ENCODE results near the gene ZNF800.

Gene ZNF800

DNA sequence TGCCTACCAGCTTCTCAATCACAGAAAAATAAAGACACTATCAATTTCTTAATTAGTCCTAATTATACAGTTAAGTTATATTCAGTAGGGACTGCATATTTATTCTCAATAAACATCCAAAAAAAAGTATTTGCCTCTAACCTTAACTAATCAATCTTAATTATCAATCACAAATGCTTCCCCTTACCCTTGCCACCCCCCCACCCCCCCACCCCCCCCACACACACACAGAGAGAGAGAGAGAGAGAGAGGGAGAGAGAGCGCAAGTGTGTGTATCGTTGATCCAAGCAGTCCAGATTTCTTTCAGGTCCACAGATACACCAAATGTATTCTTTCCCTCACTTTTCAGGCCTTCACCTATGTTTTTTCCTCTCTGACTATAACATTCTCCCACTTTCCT is 12.9 kb downstream of the ZNF800 start:
- no peak for ATAC-seq
- no peak for TF ChIP-seq BACH2 (CRISPR knock-in tag; IDR thresholded peaks at IDR 0.05; ENCODE audit: borderline replicate concordance)
- TF ChIP-seq ZNF8 (CRISPR knock-in tag; IDR thresholded peaks at IDR 0.05) = no peak
- TF ChIP-seq ZNF565 (CRISPR knock-in tag; conservative IDR thresholded peaks at IDR 0.05; ENCODE audit: low read depth) = no peak
- no peak for TF ChIP-seq ARNTL (CRISPR knock-in tag; IDR thresholded peaks at IDR 0.05; ENCODE audit: borderline replicate concordance, low read depth)
- TF ChIP-seq GLIS3 (CRISPR knock-in tag; IDR thresholded peaks at IDR 0.05) = no peak
- no peak for TF ChIP-seq CREB5 (CRISPR knock-in tag; IDR thresholded peaks at IDR 0.05; ENCODE audit: low read depth)
- TF ChIP-seq, protein P1, sequence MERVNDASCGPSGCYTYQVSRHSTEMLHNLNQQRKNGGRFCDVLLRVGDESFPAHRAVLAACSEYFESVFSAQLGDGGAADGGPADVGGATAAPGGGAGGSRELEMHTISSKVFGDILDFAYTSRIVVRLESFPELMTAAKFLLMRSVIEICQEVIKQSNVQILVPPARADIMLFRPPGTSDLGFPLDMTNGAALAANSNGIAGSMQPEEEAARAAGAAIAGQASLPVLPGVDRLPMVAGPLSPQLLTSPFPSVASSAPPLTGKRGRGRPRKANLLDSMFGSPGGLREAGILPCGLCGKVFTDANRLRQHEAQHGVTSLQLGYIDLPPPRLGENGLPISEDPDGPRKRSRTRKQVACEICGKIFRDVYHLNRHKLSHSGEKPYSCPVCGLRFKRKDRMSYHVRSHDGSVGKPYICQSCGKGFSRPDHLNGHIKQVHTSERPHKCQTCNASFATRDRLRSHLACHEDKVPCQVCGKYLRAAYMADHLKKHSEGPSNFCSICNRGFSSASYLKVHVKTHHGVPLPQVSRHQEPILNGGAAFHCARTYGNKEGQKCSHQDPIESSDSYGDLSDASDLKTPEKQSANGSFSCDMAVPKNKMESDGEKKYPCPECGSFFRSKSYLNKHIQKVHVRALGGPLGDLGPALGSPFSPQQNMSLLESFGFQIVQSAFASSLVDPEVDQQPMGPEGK (CRISPR knock-in tag; IDR thresholded peaks at IDR 0.05; ENCODE audit: borderline replicate concordance) = no peak
- no peak for TF ChIP-seq ZNF70 (CRISPR knock-in tag; IDR thresholded peaks at IDR 0.05)
- TF ChIP-seq ZFP30 (CRISPR knock-in tag; IDR thresholded peaks at IDR 0.05) = no peak
- TF ChIP-seq ISL1 (CRISPR knock-in tag; IDR thresholded peaks at IDR 0.05) = no peak
- TF ChIP-seq, protein P2, sequence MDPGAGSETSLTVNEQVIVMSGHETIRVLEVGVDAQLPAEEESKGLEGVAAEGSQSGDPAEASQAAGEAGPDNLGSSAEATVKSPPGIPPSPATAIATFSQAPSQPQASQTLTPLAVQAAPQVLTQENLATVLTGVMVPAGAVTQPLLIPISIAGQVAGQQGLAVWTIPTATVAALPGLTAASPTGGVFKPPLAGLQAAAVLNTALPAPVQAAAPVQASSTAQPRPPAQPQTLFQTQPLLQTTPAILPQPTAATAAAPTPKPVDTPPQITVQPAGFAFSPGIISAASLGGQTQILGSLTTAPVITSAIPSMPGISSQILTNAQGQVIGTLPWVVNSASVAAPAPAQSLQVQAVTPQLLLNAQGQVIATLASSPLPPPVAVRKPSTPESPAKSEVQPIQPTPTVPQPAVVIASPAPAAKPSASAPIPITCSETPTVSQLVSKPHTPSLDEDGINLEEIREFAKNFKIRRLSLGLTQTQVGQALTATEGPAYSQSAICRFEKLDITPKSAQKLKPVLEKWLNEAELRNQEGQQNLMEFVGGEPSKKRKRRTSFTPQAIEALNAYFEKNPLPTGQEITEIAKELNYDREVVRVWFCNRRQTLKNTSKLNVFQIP (CRISPR knock-in tag; IDR thresholded peaks at IDR 0.05; ENCODE audit: borderline replicate concordance, low read depth) = no peak
- no peak for TF ChIP-seq ZC3H10 (CRISPR knock-in tag; IDR thresholded peaks at IDR 0.05)
- TF ChIP-seq SNAI2 (CRISPR knock-in tag; IDR thresholded peaks at IDR 0.05) = no peak
- TF ChIP-seq, protein P3, sequence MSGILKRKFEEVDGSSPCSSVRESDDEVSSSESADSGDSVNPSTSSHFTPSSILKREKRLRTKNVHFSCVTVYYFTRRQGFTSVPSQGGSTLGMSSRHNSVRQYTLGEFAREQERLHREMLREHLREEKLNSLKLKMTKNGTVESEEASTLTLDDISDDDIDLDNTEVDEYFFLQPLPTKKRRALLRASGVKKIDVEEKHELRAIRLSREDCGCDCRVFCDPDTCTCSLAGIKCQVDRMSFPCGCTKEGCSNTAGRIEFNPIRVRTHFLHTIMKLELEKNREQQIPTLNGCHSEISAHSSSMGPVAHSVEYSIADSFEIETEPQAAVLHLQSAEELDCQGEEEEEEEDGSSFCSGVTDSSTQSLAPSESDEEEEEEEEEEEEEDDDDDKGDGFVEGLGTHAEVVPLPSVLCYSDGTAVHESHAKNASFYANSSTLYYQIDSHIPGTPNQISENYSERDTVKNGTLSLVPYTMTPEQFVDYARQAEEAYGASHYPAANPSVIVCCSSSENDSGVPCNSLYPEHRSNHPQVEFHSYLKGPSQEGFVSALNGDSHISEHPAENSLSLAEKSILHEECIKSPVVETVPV (CRISPR knock-in tag; IDR thresholded peaks at IDR 0.05) = no peak
- TF ChIP-seq ESRRG (CRISPR knock-in tag; IDR thresholded peaks at IDR 0.05) = no peak

GRCh38 chr7:127378537-127378936 is 14.0 kb downstream of the ZNF800 start:
- ATAC-seq = no peak
- no peak for TF ChIP-seq OSR1 (CRISPR knock-in tag; IDR thresholded peaks at IDR 0.05)
- TF ChIP-seq ARNTL (CRISPR knock-in tag; IDR thresholded peaks at IDR 0.05; ENCODE audit: borderline replicate concordance, low read depth) = no peak
- no peak for TF ChIP-seq SNAI2 (CRISPR knock-in tag; IDR thresholded peaks at IDR 0.05)
- TF ChIP-seq BACH2 (CRISPR knock-in tag; IDR thresholded peaks at IDR 0.05; ENCODE audit: borderline replicate concordance) = no peak
- no peak for TF ChIP-seq ZC3H10 (CRISPR knock-in tag; IDR thresholded peaks at IDR 0.05)

GRCh38 chr7:127377425-127377824 is 15.1 kb downstream of the ZNF800 start:
- TF ChIP-seq ZNF565 (CRISPR knock-in tag; conservative IDR thresholded peaks at IDR 0.05; ENCODE audit: low read depth) (no peak), SNAI2 (CRISPR knock-in tag; IDR thresholded peaks at IDR 0.05) (no peak), PPARA (CRISPR knock-in tag; IDR thresholded peaks at IDR 0.05; ENCODE audit: borderline replicate concordance) (no peak), BACH2 (CRISPR knock-in tag; IDR thresholded peaks at IDR 0.05; ENCODE audit: borderline replicate concordance) (no peak)

DNA sequence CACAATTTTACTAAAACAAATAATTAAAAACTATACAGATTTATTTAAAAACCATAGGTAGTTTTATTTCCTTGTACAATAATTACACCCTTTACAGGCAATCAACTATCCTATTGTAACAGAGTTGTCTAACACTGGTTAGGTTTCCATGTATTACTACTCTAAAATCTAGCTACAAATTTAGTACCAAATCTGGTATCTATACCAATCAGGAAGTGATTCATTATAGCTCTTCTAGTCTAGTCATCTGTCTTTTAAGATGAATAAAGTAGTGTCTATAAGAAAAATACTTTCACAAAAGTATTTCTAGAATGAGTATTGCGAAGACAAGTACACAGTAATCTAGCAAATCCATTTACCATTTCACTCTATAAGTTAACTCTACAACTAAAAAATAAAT is 16.9 kb downstream of the ZNF800 start:
- no peak for TF ChIP-seq ISL1 (CRISPR knock-in tag; IDR thresholded peaks at IDR 0.05)
- TF ChIP-seq GLIS3 (CRISPR knock-in tag; IDR thresholded peaks at IDR 0.05) = no peak
- TF ChIP-seq, protein P2 (CRISPR knock-in tag; IDR thresholded peaks at IDR 0.05; ENCODE audit: borderline replicate concordance, low read depth) = no peak
- TF ChIP-seq OSR1 (CRISPR knock-in tag; IDR thresholded peaks at IDR 0.05) = no peak
- no peak for TF ChIP-seq TCF4 (CRISPR knock-in tag; IDR thresholded peaks at IDR 0.05; ENCODE audit: borderline replicate concordance)
- no peak for TF ChIP-seq CSDC2 (CRISPR knock-in tag; IDR thresholded peaks at IDR 0.05)
- no peak for TF ChIP-seq ARNTL (CRISPR knock-in tag; IDR thresholded peaks at IDR 0.05; ENCODE audit: borderline replicate concordance, low read depth)
- TF ChIP-seq ZC3H10 (CRISPR knock-in tag; IDR thresholded peaks at IDR 0.05) = no peak
- TF ChIP-seq SNAI2 (CRISPR knock-in tag; IDR thresholded peaks at IDR 0.05) = no peak
- TF ChIP-seq ZNF70 (CRISPR knock-in tag; IDR thresholded peaks at IDR 0.05) = no peak
- TF ChIP-seq ZNF8 (CRISPR knock-in tag; IDR thresholded peaks at IDR 0.05) = no peak
- TF ChIP-seq, protein P1 (CRISPR knock-in tag; IDR thresholded peaks at IDR 0.05; ENCODE audit: borderline replicate concordance) = no peak
- TF ChIP-seq ESRRG (CRISPR knock-in tag; IDR thresholded peaks at IDR 0.05) = no peak
- TF ChIP-seq TOX (CRISPR knock-in tag; IDR thresholded peaks at IDR 0.05; ENCODE audit: borderline replicate concordance) = no peak
- no peak; the same call in 2 of the 3 replicates for ATAC-seq

More at GRCh38 chr7:127377425-127377824, 15.1 kb downstream of the ZNF800 start:
- ATAC-seq = no peak
